HEK293 (cell line): ENCODE results near the gene NPIPA5.
"Not testable (repeated sequence)": the region's sequence is repeated elsewhere in the genome, so short reads cannot be mapped to it uniquely, and the experiment has no call there.

Source experiments
- CTCF ChIA-PET: fragments of 350-600 bp; formaldehyde crosslinking; extraction: SDS; loops from one replicate; lab custom pipeline; 2021; ENCODE audit warnings: antibody characterized with exemption; lab: Yijun Ruan, JAX
- POLR2A ChIA-PET: fragments of 300-600 bp; formaldehyde crosslinking; extraction: SDS; loops from one replicate; lab custom pipeline; 2020; ENCODE audit warnings: antibody characterized with exemption, inconsistent platforms; lab: Yijun Ruan, JAX
- H3K27ac ChIP-seq: fragments of 200-500 bp; sonication (Bioruptor generic); 2 replicates; pipeline ENCODE4 v1.5.1; 2014; ENCODE audit warnings: low read depth, low read length, control low read depth, inconsistent platforms; ENCODE audit errors: extremely low read depth
- H3K36me3 ChIP-seq, 2 experiments: fragments of 200-500 bp in 1 of 2; sonication (Bioruptor generic) in 1 of 2; 1 replicate in 1 of 2; 2 replicates in 1 of 2; pipeline ENCODE4 v1.5.1; 2014 to 2017; ENCODE audit warnings: inconsistent platforms in 2 of 2, low read length in 2 of 2; ENCODE audit not compliant: control insufficient read depth in 2 of 2, insufficient read depth in 1 of 2
- H3K4me1 ChIP-seq: fragments of 200-500 bp; sonication (Bioruptor generic); 2 replicates; pipeline ENCODE4 v1.5.1; 2014; ENCODE audit warnings: mild to moderate bottlenecking, low read length, inconsistent platforms; ENCODE audit not compliant: control insufficient read depth, insufficient read depth
- H3K4me3 ChIP-seq: 2 replicates; pipeline ENCODE4 v1.5.1; 2011; ENCODE audit warnings: low read depth, mild to moderate bottlenecking, control low read depth, low read length, moderate library complexity
- H3K9me3 ChIP-seq: fragments of 200-500 bp; sonication (Bioruptor generic); 2 replicates; pipeline ENCODE4 v1.5.1; 2014; ENCODE audit warnings: low read depth, low read length, inconsistent platforms; ENCODE audit not compliant: control insufficient read depth, insufficient read depth
- GLIS2 ChIP-seq: fragments of 450-650 bp; formaldehyde crosslinking; IDR thresholded peaks from 2 replicates; pipeline ENCODE4 v1.5.1; 2016; ENCODE audit warnings: missing biosample characterization, missing genetic modification characterization
- KLF1 ChIP-seq: fragments of 450-650 bp; formaldehyde crosslinking; IDR thresholded peaks from 2 replicates; pipeline ENCODE4 v1.5.1; 2016; ENCODE audit warnings: missing biosample characterization, missing genetic modification characterization
- KLF7 ChIP-seq: fragments of 450-650 bp; formaldehyde crosslinking; IDR thresholded peaks from 2 replicates; pipeline ENCODE4 v1.5.1; 2016; ENCODE audit warnings: missing biosample characterization, missing genetic modification characterization, borderline replicate concordance
- OSR2 ChIP-seq: fragments of 450-650 bp; formaldehyde crosslinking; IDR thresholded peaks from 2 replicates; pipeline ENCODE4 v1.5.1; 2016; ENCODE audit warnings: missing biosample characterization, missing genetic modification characterization
- ZBTB21 ChIP-seq: fragments of 450-650 bp; formaldehyde crosslinking; IDR thresholded peaks from 2 replicates; pipeline ENCODE4 v1.5.1; 2017; ENCODE audit warnings: missing biosample characterization, missing genetic modification characterization
- ZNF10 ChIP-seq: fragments of 450-650 bp; formaldehyde crosslinking; IDR thresholded peaks from 2 replicates; pipeline ENCODE4 v1.5.1; 2017; ENCODE audit warnings: missing biosample characterization, missing genetic modification characterization
- ZNF133 ChIP-seq: fragments of 450-650 bp; formaldehyde crosslinking; IDR thresholded peaks from 2 replicates; pipeline ENCODE4 v1.5.1; 2016; ENCODE audit warnings: missing biosample characterization, missing genetic modification characterization
- ZNF140 ChIP-seq: fragments of 450-650 bp; formaldehyde crosslinking; IDR thresholded peaks from 2 replicates; pipeline ENCODE4 v1.5.1; 2016; ENCODE audit warnings: missing biosample characterization, missing genetic modification characterization
- ZNF175 ChIP-seq: fragments of 450-650 bp; formaldehyde crosslinking; IDR thresholded peaks from 2 replicates; pipeline ENCODE4 v1.5.1; 2016; ENCODE audit warnings: missing biosample characterization, missing genetic modification characterization
- ZNF248 ChIP-seq: fragments of 450-650 bp; formaldehyde crosslinking; IDR thresholded peaks from 2 replicates; pipeline ENCODE4 v1.5.1; 2017; ENCODE audit warnings: missing biosample characterization, missing genetic modification characterization
- ZNF350 ChIP-seq: fragments of 450-650 bp; formaldehyde crosslinking; IDR thresholded peaks from 2 replicates; pipeline ENCODE4 v1.5.0; 2017; ENCODE audit warnings: missing biosample characterization, mild to moderate bottlenecking, missing genetic modification characterization
- ZNF529 ChIP-seq: fragments of 450-650 bp; formaldehyde crosslinking; IDR thresholded peaks from 2 replicates; pipeline ENCODE4 v1.5.1; 2017; ENCODE audit warnings: missing genetic modification characterization, missing biosample characterization; ENCODE audit not compliant: insufficient replicate concordance
- ZNF549 ChIP-seq: fragments of 450-650 bp; IDR thresholded peaks from 2 replicates; pipeline ENCODE4 v1.5.1; 2018; ENCODE audit warnings: missing biosample characterization, missing genetic modification characterization, mild to moderate bottlenecking, inconsistent platforms, moderate library complexity
- ZNF624 ChIP-seq: fragments of 450-650 bp; formaldehyde crosslinking; IDR thresholded peaks from 2 replicates; pipeline ENCODE4 v1.5.1; 2017; ENCODE audit warnings: missing biosample characterization, missing genetic modification characterization
- ZNF629 ChIP-seq: fragments of 450-650 bp; formaldehyde crosslinking; IDR thresholded peaks from 2 replicates; pipeline ENCODE4 v1.5.1; 2017; ENCODE audit warnings: missing biosample characterization, missing genetic modification characterization
- ZNF654 ChIP-seq: fragments of 450-650 bp; formaldehyde crosslinking; IDR thresholded peaks from 2 replicates; pipeline ENCODE4 v1.5.1; 2016; ENCODE audit warnings: low read depth, missing biosample characterization, missing genetic modification characterization
- TF ChIP-seq, protein P1 (sequence below): fragments of 450-650 bp; formaldehyde crosslinking; IDR thresholded peaks from 2 replicates; pipeline ENCODE4 v1.5.1; 2016; ENCODE audit warnings: missing biosample characterization, missing genetic modification characterization
- TF ChIP-seq, protein P2 (sequence below): fragments of 450-650 bp; formaldehyde crosslinking; IDR thresholded peaks from 2 replicates; pipeline ENCODE4 v1.5.1; 2016; ENCODE audit warnings: missing biosample characterization, missing genetic modification characterization
- TF ChIP-seq, protein P3 (sequence below): fragments of 450-650 bp; formaldehyde crosslinking; IDR thresholded peaks from 2 replicates; pipeline ENCODE4 v1.5.1; 2016; ENCODE audit warnings: missing biosample characterization, missing genetic modification characterization

Gene NPIPA5

DNA sequence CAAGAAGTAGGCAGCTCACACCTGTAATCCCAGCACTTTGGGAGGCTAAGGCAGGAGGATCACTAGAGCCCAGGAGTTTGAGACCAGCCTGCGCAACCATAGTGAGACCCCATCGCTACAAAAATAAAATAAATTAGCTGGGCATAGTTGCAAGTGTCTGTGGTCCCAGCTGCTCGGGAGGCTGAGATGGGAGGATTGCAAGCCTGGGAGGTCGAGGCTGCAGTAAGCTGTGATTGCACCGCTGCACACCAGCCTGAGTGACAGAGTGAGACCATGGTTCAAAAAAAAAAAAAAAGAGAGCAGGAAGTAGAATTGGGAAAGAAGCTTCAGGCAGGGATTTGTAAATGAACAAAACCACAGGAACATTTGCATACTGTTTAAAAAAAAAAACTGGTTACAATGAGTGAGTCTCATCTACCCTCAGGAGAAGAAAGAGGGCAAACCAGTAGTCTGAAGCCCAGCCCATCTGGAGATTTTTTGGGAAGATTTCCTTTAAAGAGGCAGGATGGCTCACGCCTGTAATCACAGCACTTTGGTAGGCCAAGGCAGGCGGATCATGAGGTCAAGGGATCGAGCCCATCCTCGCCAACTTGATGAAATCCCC, 25.4 kb upstream of the NPIPA5 start (continued):
- no peak for TF ChIP-seq ZNF629
- no peak for TF ChIP-seq KLF1 (tag by site-specific recombination)
- no peak for TF ChIP-seq ZNF549 (tag by site-specific recombination)
- TF ChIP-seq ZBTB21 (tag by site-specific recombination) = no peak
- no peak for TF ChIP-seq ZNF248 (tag by site-specific recombination)
- TF ChIP-seq, protein P1, sequence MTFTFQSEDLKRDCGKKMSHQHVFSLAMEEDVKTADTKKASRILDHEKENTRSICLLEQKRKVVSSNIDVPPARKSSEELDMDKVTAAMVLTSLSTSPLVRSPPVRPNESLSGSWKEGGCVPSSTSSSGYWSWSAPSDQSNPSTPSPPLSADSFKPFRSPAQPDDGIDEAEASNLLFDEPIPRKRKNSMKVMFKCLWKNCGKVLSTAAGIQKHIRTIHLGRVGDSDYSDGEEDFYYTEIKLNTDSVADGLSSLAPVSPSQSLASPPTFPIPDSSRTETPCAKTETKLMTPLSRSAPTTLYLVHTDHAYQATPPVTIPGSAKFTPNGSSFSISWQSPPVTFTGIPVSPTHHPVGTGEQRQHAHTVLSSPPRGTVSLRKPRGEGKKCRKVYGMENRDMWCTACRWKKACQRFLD (tag by site-specific recombination) = no peak
- TF ChIP-seq ZNF10 (tag by site-specific recombination) = no peak

DNA sequence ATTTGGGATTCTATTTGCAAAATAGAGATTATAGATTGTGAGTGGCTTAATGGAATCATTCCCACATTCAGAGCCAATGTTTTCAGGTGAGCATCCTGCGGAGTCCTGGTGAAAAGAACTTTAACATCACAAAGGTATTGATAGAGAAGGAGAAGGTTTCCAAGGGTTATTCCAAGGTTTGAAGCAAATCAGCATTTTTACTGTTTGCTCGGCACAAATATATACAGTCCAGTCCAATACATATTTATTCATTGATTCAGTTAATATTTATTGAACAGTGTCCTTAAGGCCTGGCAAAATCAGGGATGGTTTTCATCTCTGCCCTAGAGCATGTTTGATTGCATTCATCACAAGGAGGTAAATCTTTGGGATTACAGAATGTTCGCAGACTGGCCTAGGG, 23.9 kb upstream of the NPIPA5 start:
- TF ChIP-seq KLF7 (tag by site-specific recombination) = no peak
- no peak for TF ChIP-seq ZNF140 (tag by site-specific recombination)
- no peak for TF ChIP-seq ZNF133 (tag by site-specific recombination)
- TF ChIP-seq GLIS2 (tag by site-specific recombination) = no peak
- TF ChIP-seq, protein P2, sequence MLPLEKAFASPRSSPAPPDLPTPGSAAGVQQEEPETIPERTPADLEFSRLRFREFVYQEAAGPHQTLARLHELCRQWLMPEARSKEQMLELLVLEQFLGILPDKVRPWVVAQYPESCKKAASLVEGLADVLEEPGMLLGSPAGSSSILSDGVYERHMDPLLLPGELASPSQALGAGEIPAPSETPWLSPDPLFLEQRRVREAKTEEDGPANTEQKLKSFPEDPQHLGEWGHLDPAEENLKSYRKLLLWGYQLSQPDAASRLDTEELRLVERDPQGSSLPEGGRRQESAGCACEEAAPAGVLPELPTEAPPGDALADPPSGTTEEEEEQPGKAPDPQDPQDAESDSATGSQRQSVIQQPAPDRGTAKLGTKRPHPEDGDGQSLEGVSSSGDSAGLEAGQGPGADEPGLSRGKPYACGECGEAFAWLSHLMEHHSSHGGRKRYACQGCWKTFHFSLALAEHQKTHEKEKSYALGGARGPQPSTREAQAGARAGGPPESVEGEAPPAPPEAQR (tag by site-specific recombination) = no peak
- TF ChIP-seq ZNF529 (tag by site-specific recombination) = no peak
- TF ChIP-seq ZNF624 (tag by site-specific recombination) = no peak
- no peak for TF ChIP-seq ZNF654 (tag by site-specific recombination)
- no peak for TF ChIP-seq ZNF350
- TF ChIP-seq, protein P3, sequence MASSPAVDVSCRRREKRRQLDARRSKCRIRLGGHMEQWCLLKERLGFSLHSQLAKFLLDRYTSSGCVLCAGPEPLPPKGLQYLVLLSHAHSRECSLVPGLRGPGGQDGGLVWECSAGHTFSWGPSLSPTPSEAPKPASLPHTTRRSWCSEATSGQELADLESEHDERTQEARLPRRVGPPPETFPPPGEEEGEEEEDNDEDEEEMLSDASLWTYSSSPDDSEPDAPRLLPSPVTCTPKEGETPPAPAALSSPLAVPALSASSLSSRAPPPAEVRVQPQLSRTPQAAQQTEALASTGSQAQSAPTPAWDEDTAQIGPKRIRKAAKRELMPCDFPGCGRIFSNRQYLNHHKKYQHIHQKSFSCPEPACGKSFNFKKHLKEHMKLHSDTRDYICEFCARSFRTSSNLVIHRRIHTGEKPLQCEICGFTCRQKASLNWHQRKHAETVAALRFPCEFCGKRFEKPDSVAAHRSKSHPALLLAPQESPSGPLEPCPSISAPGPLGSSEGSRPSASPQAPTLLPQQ (tag by site-specific recombination) = no peak
- no peak for TF ChIP-seq OSR2 (tag by site-specific recombination)
- TF ChIP-seq ZNF175 (tag by site-specific recombination) = no peak
- Histone ChIP-seq H3K27ac (no peak overlapping the region), H3K36me3 (no peaks in the 10 kb centered on the region), H3K9me3 (no peaks in the 10 kb centered on the region), H3K4me1 (no peaks in the 10 kb centered on the region), H3K4me3 (no peak overlapping the region)
- ChIA-PET POLR2A (no interaction called here), CTCF (no interaction called here)

DNA sequence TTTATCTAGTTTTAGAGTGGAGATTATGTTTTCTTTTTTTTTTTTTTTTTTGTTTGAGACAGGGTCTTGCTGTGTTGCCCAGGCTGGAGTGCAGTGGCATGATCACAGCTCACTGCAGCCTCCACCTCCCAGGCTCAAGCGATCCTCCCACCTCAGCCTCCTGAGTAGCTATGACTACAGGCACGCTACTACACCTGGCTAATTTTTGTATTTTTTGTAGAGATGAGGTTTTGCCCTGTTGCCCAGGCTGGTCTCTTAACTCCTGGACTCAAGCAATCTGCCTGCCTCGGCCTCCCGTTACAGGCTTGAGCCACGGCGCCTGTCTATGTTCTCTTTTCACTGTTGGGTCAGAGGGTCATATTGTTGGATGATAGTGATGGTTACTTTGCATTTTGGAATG, 22.2 kb upstream of the NPIPA5 start:
- H3K4me3 ChIP-seq, POLR2A ChIA-PET, CTCF ChIA-PET, H3K27ac ChIP-seq, H3K4me1 ChIP-seq, H3K36me3 ChIP-seq, H3K9me3 ChIP-seq: not testable (repeated sequence)
